D341Med (cell line): ENCODE measurements around the gene OR2C3.
"Not testable (repeated sequence)": the region's sequence is repeated elsewhere in the genome, so short reads cannot be mapped to it uniquely, and the experiment has no call there.

Source experiments
- DNase-seq: peaks from one replicate; pipeline ENCODE4 v3.0.0; 2012; ENCODE audit warnings: low spot score

OR2C3 gene

DNA sequence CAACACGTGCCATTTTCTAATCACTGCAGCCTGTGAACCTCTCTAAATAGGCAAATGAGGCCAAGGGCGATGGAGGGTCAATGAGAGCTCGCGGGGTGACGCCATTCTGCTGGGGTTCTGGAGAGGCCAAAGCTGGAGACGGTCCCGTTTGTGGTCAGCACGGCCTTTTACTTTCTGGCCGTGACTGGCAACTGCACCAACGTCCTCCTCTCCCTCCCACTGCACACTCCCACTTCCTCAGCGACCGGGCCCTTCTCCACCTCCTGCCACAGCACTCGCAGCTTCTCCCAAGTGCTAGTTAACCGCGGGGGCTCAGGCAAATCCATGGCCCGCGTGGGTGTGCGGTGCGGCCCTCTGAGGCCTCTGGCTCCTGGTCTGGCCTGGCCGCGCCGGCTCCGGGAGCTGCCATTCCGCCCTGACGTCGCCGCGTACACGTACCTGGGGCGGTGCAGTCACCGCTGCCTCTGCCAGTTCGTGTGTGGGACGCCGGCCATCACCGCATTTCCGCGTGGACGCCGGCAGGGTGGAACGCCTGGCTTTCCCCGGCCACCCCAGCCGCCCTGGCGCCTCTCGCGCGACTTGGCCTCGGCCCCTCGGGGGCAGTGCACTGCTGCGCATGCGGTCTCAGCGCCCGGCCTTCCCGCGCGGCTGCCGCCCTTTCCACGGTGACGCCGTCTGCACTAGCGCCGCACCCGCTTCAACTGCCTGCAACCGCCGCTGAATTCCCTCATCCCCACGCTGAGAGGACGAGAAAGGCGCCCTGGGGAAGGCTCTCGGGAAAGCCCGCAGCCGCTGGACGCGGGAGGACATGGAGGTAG, 18.2 kb downstream of the OR2C3 start:
- peak; percentile 25 for DNase-seq

DNA sequence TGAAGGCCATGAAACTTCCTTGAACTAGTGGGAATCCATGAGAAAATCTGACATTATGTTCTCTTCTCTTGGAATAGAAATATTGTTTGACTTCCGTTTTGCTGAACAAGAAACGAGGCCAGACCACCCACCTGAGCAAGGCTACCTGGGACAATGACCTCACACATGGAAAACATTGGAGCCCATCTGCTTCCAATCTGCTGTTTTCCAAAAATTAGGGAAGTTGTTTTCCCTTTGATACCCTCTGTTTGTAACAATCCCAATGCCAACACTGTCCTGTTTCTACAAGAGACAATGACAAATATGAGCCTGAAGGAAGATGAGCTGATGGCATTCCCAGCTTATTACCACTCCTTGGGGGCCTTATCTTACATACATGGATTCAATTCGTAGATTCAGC, 29.4 kb downstream of the OR2C3 start:
- no peak for DNase-seq

DNA sequence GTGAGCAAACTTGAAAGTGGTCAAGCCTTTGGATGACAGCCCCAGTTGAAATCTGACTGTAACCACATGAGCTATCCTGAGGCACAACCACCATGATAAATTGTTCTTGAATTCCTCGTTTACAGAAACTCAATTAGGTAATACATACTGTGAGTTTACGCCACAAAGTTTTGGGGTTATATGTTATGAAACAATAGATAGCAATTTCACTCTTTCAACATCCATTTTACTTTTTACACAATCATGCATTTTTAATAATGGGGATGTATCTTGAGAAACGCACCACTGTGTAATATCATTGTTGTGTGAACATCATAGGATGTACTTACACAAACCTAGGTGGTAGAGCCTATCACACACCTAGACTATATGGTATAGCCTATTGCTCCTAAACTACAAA, 35.4 kb downstream of the OR2C3 start:
- DNase-seq = no peak

DNA sequence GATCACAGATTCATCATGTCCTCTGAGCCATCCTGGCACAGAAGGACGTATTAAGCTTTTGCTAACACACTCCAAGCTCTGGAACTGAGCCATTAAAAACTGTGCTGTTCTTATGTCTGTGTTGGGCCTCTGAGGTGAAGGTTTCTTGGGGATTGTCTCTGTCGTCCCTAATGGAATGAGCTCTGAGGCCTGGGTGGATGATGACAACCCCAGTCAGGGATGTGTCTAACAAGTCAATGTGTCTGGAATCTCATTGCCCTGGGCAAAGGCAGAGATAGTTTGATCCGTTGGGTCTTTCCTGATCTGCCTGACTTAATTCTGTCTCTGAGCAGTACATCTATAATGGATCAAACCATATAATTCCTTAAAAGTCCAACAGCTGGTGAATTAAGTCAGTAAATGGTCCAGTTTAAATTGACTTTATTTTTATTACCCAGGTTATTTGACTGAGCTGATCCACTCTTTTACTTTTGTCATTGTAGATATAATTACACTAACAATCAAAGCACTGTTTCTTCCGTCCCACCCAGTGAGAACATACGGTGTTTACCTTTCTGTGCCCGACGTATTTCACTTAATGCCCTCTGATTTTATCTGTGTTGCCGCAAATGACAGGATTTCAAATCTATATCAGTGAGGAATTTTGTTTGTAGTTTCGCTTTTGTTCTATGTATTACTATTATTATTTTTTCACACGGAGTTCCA, 39.5 kb downstream of the OR2C3 start:
- DNase-seq = peak; percentile 34

DNA sequence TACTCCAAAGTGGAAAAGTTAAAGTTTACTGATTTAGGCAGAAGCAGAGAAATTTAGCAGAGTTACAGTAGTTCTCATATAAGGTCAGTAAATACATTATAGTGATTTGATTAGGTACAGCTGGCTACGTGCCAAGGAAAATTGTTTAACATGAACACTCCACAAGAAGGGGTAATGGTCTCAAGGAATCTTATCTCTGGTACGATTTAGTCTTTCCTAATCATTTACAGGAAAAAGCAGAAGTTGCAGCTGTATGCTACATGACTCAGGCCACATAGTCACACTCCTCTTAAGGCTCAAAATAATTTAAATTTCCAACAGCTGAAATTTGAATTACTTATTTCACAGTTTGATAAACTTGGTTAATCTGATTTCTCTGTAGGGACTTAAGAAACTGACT, 41.5 kb downstream of the OR2C3 start:
- DNase-seq = no peak

DNA sequence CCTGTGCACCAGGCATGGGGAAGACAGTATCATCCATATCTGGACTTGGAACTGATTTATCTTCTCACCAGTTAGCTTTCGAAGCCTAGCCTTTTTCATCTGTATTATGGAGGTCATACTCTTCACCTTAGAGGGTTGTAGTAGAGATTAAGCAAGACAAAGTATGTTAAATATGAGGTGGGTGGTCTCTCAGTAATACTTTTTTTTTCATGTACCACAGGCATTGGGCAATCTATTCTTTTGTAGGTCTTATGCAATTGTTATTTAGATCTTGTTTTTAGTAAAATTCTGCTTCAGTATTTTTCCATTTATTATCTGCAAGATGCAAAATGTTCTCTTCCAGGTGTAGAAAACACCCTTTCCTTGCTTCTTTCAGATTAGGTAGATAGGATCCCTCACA, 43.1 kb downstream of the OR2C3 start:
- DNase-seq = no peak

DNA sequence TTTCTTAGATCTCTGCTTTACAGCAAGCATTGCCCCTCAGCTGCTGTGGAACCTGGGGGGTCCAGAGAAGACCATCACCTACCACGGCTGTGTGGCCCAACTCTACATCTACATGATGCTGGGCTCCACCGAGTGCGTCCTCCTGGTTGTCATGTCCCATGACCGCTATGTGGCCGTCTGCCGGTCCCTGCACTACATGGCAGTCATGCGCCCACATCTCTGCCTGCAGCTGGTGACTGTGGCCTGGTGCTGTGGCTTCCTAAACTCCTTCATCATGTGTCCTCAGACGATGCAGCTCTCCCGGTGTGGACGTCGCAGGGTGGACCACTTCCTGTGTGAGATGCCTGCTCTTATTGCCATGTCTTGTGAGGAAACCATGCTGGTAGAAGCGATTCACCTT, 44.9 kb downstream of the OR2C3 start:
- DNase-seq = no peak

DNA sequence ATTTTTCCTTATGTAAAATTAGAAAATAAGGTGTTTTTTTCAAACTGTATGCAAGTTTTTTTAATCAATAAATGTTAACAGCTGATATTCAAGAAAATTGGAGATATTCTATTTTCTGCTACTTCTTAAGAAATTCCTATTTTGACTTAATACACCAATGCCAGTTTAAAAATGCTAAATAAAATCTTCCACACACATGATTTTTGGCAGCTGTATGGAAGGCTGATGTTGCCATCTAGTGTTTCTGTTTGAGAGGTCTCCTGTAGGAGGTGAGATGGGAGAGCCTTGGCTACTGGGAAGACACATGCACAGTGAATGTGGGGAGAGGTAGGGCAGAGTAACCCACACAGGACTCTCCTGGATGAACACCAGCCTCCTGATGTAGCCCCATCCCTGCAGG, 49.2 kb downstream of the OR2C3 start:
- peak; percentile 67 for DNase-seq

DNA sequence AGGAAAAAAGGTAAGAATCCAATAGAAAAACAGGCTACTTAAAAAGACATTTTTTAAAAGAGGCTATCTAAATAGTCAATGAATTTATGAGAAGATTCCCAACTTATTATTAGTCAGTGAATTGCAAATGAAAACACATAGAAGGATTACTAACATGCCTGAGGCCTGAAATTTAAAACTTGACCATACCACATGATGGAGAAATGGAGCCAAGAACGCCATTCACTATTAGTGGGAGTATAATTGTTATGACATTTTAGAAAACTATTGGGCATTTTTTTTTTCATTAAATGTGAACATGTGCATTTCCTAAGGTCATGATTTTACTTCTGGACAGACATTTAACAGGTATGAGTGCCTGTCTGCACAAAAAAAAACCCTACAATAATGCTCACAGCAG, 53.5 kb downstream of the OR2C3 start:
- DNase-seq = no peak

DNA sequence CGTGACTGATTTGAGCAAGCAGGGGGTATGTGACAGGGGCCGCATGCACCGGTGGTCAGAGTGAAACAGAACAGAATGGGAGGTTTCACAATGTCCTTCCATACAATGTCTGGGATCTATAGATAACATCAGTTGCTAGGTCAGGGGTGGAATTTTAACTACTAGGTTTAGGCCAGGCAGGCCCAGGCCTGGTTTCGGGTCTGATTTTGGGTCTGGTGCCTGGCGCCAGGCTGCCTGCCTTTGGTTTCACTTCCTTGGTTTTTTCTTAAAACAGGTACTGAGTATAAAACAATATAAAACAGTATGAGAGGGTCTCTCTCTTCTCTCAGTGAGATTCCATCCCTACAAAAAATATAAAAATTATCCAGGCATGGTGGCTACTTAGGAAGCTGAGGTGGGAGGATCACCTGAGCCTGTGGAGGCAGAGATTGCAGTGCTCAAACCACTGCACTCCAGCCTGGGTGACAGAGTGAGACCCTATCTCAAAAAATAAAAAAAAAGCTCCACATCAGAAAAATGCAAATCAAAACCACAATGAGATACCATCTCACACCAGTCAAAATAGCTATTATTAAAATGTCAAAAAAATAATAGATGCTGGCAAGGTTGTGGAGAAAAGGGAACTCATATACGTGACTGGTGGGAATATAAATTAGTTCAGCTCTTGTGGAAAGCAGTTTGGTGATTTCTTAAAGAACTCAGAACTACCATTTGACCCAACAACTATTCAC, 59.7 kb downstream of the OR2C3 start:
- not testable (repeated sequence) for DNase-seq

DNA sequence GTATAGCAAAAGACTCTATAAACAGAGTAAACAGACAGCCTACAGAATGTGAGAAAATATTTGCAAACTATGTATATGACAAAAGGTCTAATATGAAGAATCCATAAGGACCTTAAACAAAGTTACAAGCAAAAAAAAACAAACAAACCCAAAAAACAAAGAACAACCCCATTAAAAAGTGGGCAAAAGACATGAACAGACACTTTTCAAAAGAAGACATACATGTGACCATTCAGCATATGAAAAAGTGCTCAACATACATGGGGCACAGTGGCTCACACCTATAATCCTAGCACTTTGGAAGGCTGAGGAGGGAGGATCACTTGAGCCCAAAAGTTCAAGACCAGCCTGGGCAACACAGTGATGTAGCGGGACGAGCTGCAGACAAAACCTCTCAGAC, 60.4 kb downstream of the OR2C3 start:
- DNase-seq = no peak
